ENCODE data around the gene DNASE1L2.
A peak's percentile ranks its signal among the peaks of the same experiment; 100 is the strongest.
"Not testable (repeated sequence)": the region's sequence is repeated elsewhere in the genome, so short reads cannot be mapped to it uniquely, and the experiment has no call there.

Gene DNASE1L2

GRCh38 chr16:2251296-2252111, 15.3 kb downstream of the DNASE1L2 start, which contains the start of gene ECI1:
TSS of gene ECI1 (minus strand) at chr16:2251587. CDS start at chr16:2251566, 21 bp downstream.
- H3K4me3 ChIP-seq (replicated peaks; ENCODE audit: low read depth, low read length) = peak within 1 kb of the TSS; percentile 63
- peaks cover 17% of the 10 kb centered on the region for H3K36me3 ChIP-seq (ENCODE audit: control insufficient read depth, insufficient read depth, low read length)
- DNase-seq (ENCODE audit: extremely low read depth, insufficient read length) = peak; percentile 94
- H3K27me3 ChIP-seq (replicated peaks; ENCODE audit: control insufficient read depth, insufficient read depth, low read length) = no peaks in the 10 kb centered on the region
- peak; percentile 70 for TF ChIP-seq CTCF (IDR thresholded peaks at IDR 0.05; ENCODE audit: insufficient read depth, low read length, poor library complexity, severe bottlenecking)

- TF ChIP-seq CTCF (IDR thresholded peaks at IDR 0.05; ENCODE audit: insufficient read depth, low read length, poor library complexity, severe bottlenecking) = no peak
- peaks cover 27% of the 10 kb centered on the region for H3K36me3 ChIP-seq (ENCODE audit: control insufficient read depth, insufficient read depth, low read length)
Observed at GRCh38 chr16:2252806-2253148, 16.5 kb downstream of the DNASE1L2 start.

GRCh38 chr16:2253293-2253692, 17.0 kb downstream of the DNASE1L2 start:
- H3K36me3 ChIP-seq (ENCODE audit: control insufficient read depth, insufficient read depth, low read length) = peaks cover 29% of the 10 kb centered on the region
- DNase-seq (ENCODE audit: extremely low read depth, insufficient read length) = no peak
- no peak for TF ChIP-seq CTCF (IDR thresholded peaks at IDR 0.05; ENCODE audit: insufficient read depth, low read length, poor library complexity, severe bottlenecking)
- H3K4me3 ChIP-seq (replicated peaks; ENCODE audit: low read depth, low read length) = no peak overlapping the region
- H3K27me3 ChIP-seq (replicated peaks; ENCODE audit: control insufficient read depth, insufficient read depth, low read length) = no peaks in the 10 kb centered on the region

More at GRCh38 chr16:2252806-2253148, 16.5 kb downstream of the DNASE1L2 start:
- DNase-seq (ENCODE audit: extremely low read depth, insufficient read length) = no peak
- Histone ChIP-seq H3K4me3 (replicated peaks; ENCODE audit: low read depth, low read length) (no peak overlapping the region), H3K27me3 (replicated peaks; ENCODE audit: control insufficient read depth, insufficient read depth, low read length) (no peaks in the 10 kb centered on the region)

GRCh38 chr16:2256531-2257140, 20.4 kb downstream of the DNASE1L2 start:
- no peak overlapping the region for H3K4me3 ChIP-seq (replicated peaks; ENCODE audit: low read depth, low read length)
- no peak for DNase-seq (ENCODE audit: extremely low read depth, insufficient read length)
- H3K27me3 ChIP-seq (replicated peaks; ENCODE audit: control insufficient read depth, insufficient read depth, low read length) = no peaks in the 10 kb centered on the region
- H3K36me3 ChIP-seq (ENCODE audit: control insufficient read depth, insufficient read depth, low read length) = peaks cover 34% of the 10 kb centered on the region
- no peak for TF ChIP-seq CTCF (IDR thresholded peaks at IDR 0.05; ENCODE audit: insufficient read depth, low read length, poor library complexity, severe bottlenecking)

- no peak for TF ChIP-seq CTCF (IDR thresholded peaks at IDR 0.05; ENCODE audit: insufficient read depth, low read length, poor library complexity, severe bottlenecking)
- Histone ChIP-seq H3K27me3 (replicated peaks; ENCODE audit: control insufficient read depth, insufficient read depth, low read length) (no peaks in the 10 kb centered on the region), H3K36me3 (ENCODE audit: control insufficient read depth, insufficient read depth, low read length) (peaks cover 42% of the 10 kb centered on the region), H3K4me3 (replicated peaks; ENCODE audit: low read depth, low read length) (no peak overlapping the region)
- no peak for DNase-seq (ENCODE audit: extremely low read depth, insufficient read length)
Observed at GRCh38 chr16:2257726-2258125, 21.5 kb downstream of the DNASE1L2 start.

GRCh38 chr16:2258530-2258929, 22.3 kb downstream of the DNASE1L2 start:
- not testable (repeated sequence) for H3K27me3 ChIP-seq (replicated peaks; ENCODE audit: control insufficient read depth, insufficient read depth, low read length); DNase-seq (ENCODE audit: extremely low read depth, insufficient read length); H3K4me3 ChIP-seq (replicated peaks; ENCODE audit: low read depth, low read length)
- H3K36me3 ChIP-seq (ENCODE audit: control insufficient read depth, insufficient read depth, low read length) = peaks cover 44% of the 10 kb centered on the region

All from GM06990 (cell line).